Measurements from ENCODE around the gene GRIK2.

Gene GRIK2

DNA sequence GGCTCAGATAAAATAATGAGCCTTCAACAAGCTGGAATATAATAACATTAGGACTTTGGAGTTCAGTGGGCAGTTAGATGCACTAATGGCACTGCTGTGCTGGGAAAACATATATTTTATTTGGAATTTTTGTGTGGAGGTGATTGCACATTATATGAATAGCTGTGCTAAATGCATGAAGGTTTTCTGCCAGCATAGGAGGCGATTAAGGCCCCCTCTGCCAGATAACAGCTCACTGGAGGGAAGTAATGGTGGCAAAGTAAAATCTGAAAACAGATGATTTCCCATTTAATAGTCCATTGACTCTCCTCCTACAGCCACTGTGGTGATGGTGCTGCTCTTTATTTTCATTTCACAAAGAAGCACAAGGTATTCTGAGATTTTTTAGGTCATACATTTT lies 326.0 kb downstream of the GRIK2 start:
- no peak for DNase-seq (ENCODE audit: low read depth)

DNA sequence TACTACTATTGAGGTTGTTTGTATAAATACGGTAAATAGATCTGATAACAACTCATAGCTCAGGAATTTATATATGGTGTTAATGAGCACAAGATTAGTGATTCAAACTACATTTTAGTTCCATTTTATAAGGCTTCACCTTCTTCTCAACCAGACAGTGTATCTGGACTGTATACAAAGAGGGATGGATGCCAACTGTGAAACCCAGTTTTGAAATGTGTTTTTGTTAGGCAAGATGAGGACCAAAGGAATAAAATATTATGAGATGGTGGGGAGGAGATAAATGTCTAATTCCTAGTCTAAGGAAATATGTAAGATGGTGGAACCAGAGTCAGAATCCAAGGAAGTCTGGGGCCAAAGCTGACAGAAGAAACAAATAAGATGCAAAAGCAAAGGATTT lies 329.0 kb downstream of the GRIK2 start:
- DNase-seq (ENCODE audit: low read depth): no peak

DNA sequence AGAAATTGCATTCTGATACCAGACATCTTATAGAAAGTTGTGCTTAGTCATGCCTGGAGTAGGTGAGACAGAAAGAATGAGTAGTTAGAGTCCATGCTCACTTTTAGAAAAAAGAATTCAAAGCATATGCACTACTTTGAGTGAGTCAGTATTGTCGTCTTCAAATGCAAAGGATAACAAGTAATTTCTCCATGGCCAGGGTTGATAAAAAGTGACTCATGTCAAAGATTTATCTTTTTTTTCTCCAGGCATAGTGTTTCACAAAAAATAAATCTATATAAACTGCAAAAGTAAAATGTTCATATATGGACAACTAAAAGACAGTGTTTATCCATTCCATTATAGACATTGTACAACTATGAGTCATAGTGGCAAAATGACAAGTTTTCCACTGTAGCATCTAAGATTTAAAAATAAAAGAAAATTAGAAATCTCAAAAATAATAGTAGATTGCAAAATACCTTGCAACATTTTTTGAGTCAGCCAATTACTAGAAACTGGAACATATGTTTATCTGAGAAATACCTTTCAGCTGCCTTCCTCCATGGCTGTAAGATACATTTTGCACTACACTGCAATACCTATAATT lies 329.6 kb downstream of the GRIK2 start:
- DNase-seq (ENCODE audit: low read depth): no peak

DNA sequence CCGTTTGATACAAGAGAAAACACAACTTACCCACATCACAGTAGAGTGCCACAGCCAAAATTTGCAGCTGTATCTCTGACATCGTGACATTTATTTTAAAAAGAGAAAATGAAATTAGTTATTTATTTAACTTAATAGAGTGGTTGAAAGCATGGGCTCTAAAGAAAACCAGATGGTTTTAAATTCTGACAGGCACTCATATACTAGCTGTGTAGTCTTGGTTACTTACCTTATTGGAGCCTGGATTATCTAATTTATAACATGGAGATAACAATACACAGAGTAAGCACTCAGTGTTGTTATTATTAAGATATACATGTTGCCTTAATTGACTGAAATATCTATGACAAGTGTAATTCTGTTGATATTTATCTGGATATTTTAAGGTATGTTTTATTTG lies 334.9 kb downstream of the GRIK2 start:
- DNase-seq (ENCODE audit: low read depth): no peak

DNA sequence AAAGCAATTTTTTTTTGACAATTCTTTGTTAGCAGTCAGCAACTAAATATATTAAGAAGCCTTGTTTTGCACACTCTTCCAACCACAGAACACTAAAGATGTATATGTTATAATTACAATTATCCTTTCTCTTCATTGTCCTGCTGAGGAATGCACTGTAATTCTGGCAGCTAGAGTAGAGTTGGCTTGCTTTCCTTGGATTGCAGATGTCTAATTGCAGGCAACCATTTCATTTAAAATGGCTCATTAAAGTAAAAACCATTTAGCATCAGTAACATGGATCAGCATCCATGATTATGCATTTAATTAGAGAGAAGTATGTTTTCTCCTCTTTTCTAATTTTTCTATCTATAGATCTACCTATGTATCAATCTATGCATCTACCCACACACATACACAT lies 335.4 kb downstream of the GRIK2 start:
- no peak for DNase-seq (ENCODE audit: low read depth)

DNA sequence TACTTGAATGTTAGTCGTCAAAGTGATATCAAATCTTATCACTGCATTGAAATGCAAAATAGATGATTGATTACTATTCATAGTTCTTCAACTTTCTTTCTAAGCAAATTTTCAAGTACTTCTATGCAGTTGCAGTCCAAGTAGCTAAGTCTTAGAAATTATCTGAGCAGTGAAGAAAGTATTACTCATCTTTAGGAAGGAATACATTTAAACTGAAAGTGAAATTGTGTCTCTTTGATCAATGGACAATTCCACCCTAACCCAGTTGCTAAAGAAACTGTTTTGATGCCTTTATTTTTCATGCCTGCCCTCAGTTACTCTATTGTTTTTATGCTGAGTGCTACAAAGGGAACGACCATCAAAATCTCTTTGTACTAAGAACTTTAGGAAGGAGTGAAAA lies 337.4 kb downstream of the GRIK2 start:
- no peak for DNase-seq (ENCODE audit: low read depth)

DNA sequence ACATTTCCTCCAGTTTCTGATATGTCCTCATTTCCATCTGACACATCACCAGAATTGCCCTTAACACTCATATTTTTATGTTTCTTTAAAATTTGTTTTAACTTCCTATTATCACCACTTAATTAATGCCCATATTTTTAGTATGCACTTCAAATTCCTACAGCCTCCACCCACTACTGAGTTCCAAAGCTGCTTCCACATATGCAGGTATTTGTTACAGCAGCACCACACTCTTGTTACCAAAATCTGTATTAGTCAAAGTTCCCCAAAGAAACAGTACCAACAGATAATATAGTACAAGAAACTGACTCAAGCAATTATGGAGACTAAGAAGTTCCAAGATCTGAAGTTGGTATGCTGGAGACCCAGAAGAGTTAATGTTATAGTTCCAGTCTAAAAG lies 340.4 kb downstream of the GRIK2 start:
- no peak for DNase-seq (ENCODE audit: low read depth)

DNA sequence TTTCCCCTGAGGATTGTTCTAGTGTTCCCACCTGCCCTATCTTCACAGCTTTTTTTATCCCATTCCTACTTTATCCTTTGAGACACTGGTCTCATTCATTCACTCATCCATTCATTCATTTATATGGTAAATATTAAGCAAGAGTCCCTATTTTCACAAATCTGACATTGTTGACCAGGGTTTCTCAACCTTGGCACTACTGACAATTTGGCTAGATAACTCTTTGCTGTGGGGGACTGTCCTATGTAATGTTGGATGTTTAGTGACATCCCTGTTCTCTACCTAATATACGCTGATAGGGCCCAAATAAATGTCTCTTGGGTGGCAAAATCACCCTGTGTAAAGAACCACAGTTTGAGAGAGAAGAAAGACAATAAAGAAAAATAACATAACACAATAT lies 345.0 kb downstream of the GRIK2 start:
- DNase-seq (ENCODE audit: low read depth): no peak

DNA sequence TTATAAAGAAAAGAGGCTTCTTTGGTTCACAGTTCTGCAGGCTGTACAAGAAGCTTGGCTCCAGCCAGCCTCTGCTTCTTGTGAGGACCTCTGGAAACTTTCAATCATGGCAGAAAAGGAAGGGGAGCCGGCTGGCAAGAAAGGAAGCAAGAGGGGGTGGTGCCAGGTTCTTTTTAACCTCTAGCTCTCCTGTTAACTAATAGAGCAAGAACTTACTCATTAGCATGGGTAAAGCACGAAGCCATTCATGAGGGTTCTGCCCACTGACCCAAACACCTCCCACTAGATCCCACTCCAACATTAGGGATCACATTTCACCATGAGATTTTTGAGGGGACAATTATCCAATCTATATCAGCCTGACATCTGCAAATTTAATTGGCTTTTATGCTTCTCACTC lies 347.1 kb downstream of the GRIK2 start:
- no peak for DNase-seq (ENCODE audit: low read depth)

DNA sequence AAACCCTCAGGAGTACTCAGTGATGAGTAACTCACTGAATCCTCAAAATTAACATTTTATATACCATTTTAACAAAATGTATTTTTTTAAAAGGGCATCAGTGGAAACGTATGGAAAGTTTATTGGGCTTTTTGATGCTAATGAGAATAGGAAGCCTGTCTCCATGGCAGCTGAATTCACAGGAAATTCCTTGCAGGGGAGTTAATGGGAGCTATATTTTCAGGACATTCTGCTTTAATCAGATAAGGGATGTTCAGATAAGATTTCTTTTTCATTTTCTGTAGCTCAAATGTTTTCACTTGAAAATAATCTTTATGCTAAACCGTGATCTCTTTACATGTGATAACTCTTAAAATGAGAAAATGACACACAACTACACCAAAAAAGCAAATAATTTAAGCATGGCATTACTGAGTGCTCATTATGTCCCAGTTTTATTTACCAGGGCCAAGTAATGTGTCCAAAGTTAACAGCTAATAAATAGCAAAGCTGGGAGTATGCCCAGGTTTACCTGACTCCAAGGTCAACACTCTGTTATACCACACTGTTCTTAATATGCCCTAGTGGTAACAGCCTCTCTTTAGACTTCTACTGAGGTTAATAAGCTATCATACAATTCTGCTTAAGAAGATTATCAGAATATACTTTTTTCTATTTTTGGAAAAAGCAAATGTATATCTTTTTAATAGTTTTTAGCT lies 348.1 kb downstream of the GRIK2 start:
- no peak for DNase-seq (ENCODE audit: low read depth)

DNA sequence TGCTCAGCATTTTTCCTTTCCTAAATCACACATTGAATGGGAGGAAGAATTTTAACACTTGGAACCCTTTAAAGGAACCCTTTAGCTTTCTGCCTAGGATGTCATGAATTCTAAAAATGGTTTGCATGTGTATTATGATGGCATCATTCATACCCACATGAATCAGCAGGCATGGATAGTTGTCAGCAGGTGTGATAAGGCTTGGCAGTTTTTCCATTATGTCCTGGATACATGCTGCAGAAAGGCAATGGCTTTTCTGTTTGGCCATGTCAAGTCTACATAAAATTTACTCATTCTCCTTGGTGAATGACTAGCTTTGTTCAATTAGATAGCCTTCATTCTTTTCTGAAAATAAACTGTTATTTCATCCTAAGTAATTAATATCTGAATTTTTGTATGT lies 353.7 kb downstream of the GRIK2 start:
- DNase-seq (ENCODE audit: low read depth): no peak

DNA sequence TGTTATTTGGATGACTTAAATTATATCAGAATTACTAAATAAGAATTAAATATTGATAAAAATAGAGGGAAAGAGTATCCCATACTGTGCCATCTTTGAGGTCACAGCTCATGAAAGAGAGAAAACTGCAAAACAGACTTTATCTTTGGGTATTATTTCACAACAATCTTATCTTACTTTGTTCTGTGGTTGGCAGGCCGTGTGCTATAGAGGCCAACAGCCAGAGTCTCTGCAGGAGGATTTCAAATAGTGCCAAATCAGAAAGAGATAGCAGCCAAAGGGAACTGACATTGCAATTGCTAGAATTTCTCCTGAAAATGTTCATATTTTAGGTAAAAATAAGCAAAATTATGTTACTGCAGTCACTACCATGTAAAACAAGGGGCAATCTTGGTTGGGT lies 354.2 kb downstream of the GRIK2 start:
- DNase-seq (ENCODE audit: low read depth): no peak

DNA sequence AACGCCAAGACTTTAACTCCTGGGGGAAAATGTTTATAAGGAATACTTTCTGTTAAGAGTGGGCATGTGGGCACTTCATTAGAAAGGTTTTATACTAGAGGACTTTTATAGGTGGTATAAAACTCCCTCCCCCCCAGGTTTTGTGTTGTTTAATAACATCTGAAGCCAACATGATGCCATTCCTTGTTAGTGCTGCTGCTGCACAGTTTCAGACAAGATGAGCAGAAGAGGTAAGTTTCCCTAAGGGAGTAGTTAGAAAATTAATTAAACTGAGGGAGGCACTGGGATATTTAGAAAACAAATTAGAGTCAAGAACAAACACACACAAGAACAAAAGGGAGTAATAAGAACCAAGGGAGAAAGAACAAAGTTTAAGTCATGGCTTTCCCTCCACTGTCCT lies 362.4 kb downstream of the GRIK2 start:
- DNase-seq (ENCODE audit: low read depth): no peak

DNA sequence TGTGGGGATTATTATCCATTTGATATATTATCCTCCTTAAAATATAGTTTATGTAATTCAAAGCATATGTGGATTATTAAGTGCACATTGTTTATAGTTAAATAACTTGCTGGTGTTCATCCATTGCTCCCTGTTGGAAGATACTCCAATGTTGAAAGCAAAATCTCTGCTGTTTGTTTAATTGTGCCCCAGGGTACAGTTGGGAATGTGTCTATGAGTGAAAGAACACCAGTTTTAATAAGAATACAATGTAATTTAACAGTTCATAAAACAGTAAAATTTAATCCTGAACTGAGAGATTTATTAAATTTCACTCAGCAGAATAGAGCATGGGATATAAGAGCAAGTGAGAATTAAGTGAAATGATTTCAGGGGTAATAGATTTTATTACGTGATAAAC lies 364.9 kb downstream of the GRIK2 start:
- no peak for DNase-seq (ENCODE audit: low read depth)

DNA sequence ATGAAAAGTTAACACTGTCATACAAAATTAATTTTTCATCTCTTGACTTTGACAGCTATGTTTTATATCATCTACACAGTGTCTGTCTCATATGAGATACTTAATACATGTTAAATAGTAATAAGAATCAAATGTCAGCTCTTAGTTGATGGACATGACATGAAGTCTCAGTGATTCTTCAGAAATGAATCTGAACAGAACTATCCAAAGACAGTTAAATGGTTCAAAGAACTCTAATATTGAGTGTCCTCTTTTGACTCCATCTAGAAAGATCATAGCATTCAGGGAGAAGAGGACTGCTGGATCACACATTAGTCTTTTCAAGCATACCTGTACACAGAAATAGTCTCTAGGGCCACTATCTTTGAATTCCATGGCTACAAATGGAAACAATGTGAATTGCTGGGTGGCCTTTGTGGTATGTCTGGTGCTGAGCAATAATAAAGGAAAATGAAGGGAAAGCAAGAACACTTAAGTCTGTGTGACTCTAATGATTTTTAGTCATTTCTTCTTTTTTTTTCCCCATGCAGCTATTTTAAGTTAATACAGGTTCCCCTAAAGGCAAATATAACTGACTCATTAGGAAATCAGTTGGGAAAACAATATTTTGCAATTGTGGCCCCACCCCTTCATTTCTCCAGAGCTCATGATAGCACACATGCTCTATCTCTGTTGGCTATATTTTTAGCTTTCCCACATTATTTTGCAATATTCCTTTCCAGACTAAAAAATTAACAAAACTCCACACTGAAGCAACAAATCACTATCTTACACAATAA lies 367.5 kb downstream of the GRIK2 start:
- no peak for DNase-seq (ENCODE audit: low read depth)

DNA sequence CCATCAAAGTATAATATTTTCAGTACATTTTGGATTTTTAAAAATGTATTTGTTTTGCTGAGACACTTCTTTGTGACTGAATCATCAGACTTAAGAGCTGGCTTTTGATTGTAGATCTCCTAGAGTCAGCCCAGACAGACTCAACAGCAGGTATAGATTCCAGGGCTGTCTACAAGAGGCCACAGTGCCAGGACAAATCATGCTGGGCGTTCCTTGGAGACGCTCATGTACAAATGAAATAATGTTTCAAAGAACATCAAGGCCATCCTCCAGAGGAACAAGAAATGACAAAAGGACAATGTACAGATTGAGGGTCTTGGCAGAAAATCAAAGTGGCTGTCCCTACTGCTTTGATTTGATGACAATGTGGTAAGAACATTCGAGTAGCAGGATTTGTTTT lies 369.3 kb downstream of the GRIK2 start:
- DNase-seq (ENCODE audit: low read depth): no peak

DNA sequence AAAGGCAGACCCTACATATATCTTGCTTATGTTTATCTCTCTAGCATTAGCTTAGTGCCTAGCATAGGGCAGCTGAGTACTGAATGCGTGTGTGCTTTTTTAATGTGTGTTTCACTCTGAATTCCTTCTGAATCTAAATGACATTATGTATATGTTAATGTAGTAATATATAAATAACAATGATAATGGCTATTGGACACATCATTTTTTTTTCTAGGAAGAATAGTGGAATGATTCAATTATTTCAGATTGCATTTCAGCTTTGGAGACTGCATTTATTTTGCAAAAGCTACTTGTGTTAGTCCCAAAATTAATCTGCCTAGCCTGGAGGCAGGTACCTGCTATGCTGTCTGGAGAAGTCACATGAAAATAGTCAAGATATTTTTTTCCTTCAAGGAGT lies 371.8 kb downstream of the GRIK2 start:
- DNase-seq (ENCODE audit: low read depth): no peak

DNA sequence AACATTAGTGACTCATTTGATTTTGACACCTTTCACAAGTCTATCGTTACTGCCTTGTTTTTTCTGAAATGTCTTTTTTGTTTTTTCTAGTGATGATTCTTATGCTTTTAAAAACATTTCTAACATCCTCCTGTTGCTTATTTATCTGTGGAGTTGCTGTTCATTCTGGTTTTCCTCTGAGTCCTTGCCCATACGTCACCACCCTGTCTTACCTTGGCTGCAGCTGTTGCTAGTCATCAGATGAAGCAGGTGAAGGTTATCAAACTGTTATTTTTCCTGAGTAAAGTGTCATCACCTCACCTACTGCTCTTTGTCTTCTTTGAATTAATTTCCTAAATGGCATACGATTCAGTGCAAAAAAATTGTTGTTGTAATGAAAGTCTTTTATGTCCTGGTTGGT lies 376.6 kb downstream of the GRIK2 start:
- DNase-seq (ENCODE audit: low read depth): no peak

DNA sequence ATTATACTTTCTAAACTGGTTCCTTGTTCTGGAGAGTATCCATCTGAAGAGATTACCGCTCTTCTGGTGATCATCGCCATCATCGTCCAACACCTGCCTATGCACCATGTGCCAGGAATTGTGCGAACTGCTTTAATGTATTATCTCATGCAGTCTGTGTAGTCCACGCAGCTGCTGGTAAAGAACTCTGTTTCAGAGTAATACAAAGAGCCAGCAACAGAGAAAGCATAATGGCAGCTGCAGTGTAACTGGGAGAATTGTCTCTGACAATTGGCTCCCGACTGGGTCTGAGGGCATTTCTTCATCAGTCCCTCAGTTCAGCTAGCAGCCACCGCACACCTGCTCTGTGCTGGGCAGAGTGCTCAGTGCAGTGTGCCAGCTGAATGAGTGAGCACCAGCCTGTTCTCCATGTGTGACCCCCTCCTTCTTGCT lies 383.4 kb downstream of the GRIK2 start:
- DNase-seq (ENCODE audit: low read depth): no peak

DNA sequence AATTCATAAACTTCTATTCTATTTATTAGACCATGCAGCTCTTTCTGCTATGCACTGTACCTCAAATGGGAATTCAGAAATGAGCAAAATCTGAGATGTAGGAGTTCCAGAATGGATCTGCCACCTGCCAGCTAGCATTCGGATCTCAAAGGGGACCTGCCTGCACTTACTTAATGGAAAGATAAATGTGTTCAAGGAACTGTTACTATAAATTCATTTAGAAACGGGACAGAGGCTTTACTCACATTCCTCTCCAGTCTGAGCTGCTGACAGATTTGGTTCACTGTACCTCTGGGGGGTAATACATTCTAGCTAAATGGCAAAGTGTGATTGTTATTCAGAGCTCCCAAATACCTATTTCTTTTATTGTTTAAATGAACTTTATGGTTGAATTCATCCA lies 384.1 kb downstream of the GRIK2 start:
- DNase-seq (ENCODE audit: low read depth): no peak

DNA sequence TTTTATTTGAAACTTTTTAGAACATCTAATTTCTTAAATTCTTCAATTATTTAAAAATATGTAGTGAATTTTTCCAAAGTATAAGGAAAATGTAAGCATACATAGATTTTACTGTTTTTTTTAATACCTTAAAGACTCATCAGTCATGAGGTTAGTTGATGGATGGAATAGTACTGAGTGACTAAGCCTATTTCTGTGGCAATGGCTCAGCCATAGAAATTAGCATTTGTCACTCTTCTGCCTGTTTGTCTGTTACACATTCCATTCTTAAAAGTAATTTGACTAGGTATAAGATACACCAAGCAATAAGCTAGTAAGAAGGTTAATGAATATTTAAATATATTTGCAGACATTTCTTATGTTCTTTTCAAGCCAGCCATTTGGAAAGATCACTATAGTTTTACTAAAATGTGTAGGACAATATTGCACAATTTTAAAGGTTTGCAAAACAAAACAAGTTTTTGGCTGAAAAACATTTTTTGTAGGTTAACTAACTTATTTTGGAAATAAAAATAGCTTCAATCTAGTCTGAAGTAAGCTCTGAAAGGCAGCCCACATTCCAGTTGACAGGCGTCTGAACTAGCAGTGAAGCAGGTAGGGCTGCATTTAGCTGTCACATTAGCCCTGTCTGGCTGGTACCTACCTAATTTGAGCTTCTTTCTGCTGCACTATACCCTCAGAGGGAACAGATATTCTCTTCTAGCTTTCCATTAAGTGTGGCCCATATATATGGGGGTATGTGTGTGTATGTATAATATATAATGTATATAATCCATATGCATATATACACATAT lies 385.7 kb downstream of the GRIK2 start:
- no peak for DNase-seq (ENCODE audit: low read depth)

DNA sequence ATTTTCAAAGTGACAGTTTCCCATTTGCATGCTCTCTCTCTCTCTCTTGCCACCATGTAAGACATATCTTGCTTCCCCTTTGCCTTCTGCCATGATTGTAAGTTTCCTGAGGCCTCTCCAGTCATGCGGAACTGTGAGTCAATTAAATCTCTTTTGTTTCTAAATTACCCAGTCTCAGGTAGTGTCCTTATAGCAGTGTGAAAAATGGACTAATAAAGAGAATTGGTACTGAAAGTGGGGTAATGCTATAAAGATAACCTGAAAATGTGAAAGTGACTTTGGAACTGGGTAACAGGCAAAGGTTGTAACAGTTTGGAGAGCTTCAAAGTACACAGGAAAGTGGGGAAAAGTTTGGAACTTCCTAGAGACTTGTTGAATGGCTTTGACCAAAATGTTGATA lies 389.8 kb downstream of the GRIK2 start:
- DNase-seq (ENCODE audit: low read depth): no peak

DNA sequence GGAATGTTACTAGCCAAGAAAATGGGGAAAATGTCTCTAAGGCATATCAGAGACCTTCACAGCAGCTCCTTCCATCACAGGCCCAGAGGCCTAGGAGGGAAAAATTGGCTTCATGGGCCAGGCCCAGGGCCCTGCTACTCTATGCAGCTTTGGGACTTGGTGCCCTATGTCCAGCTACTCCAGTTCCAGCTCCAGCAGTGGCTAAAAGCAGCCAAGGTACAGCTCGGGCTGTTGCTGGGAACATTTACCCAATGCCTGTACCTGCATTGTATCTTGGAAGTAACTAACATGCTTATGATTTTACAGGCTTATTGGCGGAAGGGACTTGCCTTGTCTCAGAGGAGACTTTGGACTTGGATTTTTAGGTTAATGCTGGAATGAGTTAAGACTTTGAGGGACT lies 390.6 kb downstream of the GRIK2 start:
- DNase-seq (ENCODE audit: low read depth): no peak

Data from activated T-cell treated with anti-CD3 and anti-CD28 coated beads for 24 hours (primary cell).